CD14-positive monocyte (primary cell): ENCODE measurements around the gene CIPC. TPM values are rescaled to one million over a fixed set of nuclear protein-coding genes. Genes with fewer than 3 reads are reported as not detected.
A peak's percentile ranks its signal among the peaks of the same experiment; 100 is the strongest.

Experiments used
- DNase-seq, 3 donors: peaks; one replicate each; pipeline ENCODE4 v3.0.0-alpha.2; 2011 to 2022
- H2AFZ ChIP-seq: 2 replicates; pipeline ENCODE4 v1.6.0; 2012; ENCODE audit warnings: mild to moderate bottlenecking, low read depth, low read length, inconsistent platforms; ENCODE audit not compliant: insufficient read depth, poor library complexity, severe bottlenecking
- H3K27ac ChIP-seq, 2 donors: 1 replicate in 1 of 2; 2 replicates in 1 of 2; pipeline ENCODE4 v1.5.1; 2012 to 2013; ENCODE audit warnings: low read length in 2 of 2, control low read depth in 1 of 2, inconsistent platforms in 1 of 2, low read depth in 1 of 2, mild to moderate bottlenecking in 1 of 2
- H3K27me3 ChIP-seq, 2 donors: one replicate each; pipeline versions ENCODE4 v1.6.0 to v1.6.1; 2011 to 2013; ENCODE audit warnings: low read length in 2 of 2; ENCODE audit not compliant: control insufficient read depth in 2 of 2, insufficient read depth in 2 of 2
- H3K36me3 ChIP-seq, 2 donors: replicated peaks in 1 of 2; 1 replicate in 1 of 2; 2 replicates in 1 of 2; pipeline versions ENCODE4 v1.5.1 to v1.6.1; 2012 to 2013; ENCODE audit warnings: low read length in 2 of 2, control low read depth in 1 of 2, inconsistent platforms in 1 of 2, mild to moderate bottlenecking in 1 of 2; ENCODE audit not compliant: insufficient read depth in 2 of 2, control insufficient read depth in 1 of 2
- H3K4me1 ChIP-seq, 2 donors: 1 replicate in 1 of 2; 2 replicates in 1 of 2; pipeline versions ENCODE4 v1.5.1 to v1.6.1; 2012 to 2013; ENCODE audit warnings: low read length in 2 of 2, control low read depth in 1 of 2, inconsistent platforms in 1 of 2, mild to moderate bottlenecking in 1 of 2, moderate library complexity in 1 of 2; ENCODE audit not compliant: insufficient read depth in 2 of 2, control insufficient read depth in 1 of 2
- H3K4me2 ChIP-seq: replicated peaks from 2 replicates; pipeline ENCODE3; 2012; ENCODE audit warnings: low read length, moderate library complexity, mild to moderate bottlenecking; ENCODE audit not compliant: poor library complexity, severe bottlenecking; ENCODE audit errors: extremely low read depth
- H3K4me3 ChIP-seq, 3 experiments: fragments of 200-600 bp in 1 of 3; sonication (generic) in 1 of 3; replicated peaks in 1 of 3; 1 replicate in 2 of 3; 2 replicates in 1 of 3; pipeline ENCODE4 v1.5.1; 2011 to 2013; ENCODE audit warnings: low read length in 3 of 3, mild to moderate bottlenecking in 3 of 3, control low read depth in 2 of 3, low read depth in 2 of 3, inconsistent platforms in 1 of 3, moderate library complexity in 1 of 3
- H3K79me2 ChIP-seq: 2 replicates; pipeline ENCODE4 v1.6.0; 2012; ENCODE audit warnings: mild to moderate bottlenecking, control low read depth, inconsistent platforms, low read length, moderate library complexity; ENCODE audit not compliant: insufficient read depth
- H3K9ac ChIP-seq: 2 replicates; pipeline ENCODE4 v1.6.0; 2017; ENCODE audit warnings: low read length, mild to moderate bottlenecking; ENCODE audit not compliant: insufficient read depth, poor library complexity, severe bottlenecking
- H3K9me3 ChIP-seq, 2 donors: replicated peaks in 1 of 2; 1 replicate in 1 of 2; 2 replicates in 1 of 2; pipeline versions ENCODE4 v1.5.1 to v1.6.1; 2012 to 2013; ENCODE audit warnings: low read length in 2 of 2, control low read depth in 1 of 2; ENCODE audit not compliant: control insufficient read depth in 1 of 2, insufficient read depth in 1 of 2
- H4K20me1 ChIP-seq: 2 replicates; pipeline ENCODE4 v1.6.0; 2012; ENCODE audit warnings: mild to moderate bottlenecking, low read length, control low read depth, moderate library complexity; ENCODE audit not compliant: insufficient read depth
- H3K27ac Mint-ChIP-seq, 7 donors: one replicate each; pipeline ENCODE4 v1.8.0; 2020; ENCODE audit warnings: mild to moderate bottlenecking in 7 of 7, mixed read lengths in 7 of 7, moderate library complexity in 6 of 7, inconsistent platforms in 2 of 7
- H3K27me3 Mint-ChIP-seq, 3 donors: one replicate each; pipeline ENCODE4 v1.8.0; 2021 to 2022; ENCODE audit warnings: low read depth in 3 of 3, mild to moderate bottlenecking in 3 of 3, mixed read lengths in 3 of 3, moderate library complexity in 3 of 3, inconsistent platforms in 1 of 3
- H3K36me3 Mint-ChIP-seq, 2 donors: one replicate each; pipeline ENCODE4 v1.8.0; 2020; ENCODE audit warnings: mixed read lengths in 2 of 2, inconsistent platforms in 1 of 2, mild to moderate bottlenecking in 1 of 2
- H3K4me1 Mint-ChIP-seq: one replicate; pipeline ENCODE4 v1.8.0; 2020; ENCODE audit warnings: mild to moderate bottlenecking, mixed read lengths
- H3K4me3 Mint-ChIP-seq, 2 donors: one replicate each; pipeline ENCODE4 v1.8.0; 2020; ENCODE audit warnings: mild to moderate bottlenecking in 2 of 2, mixed read lengths in 2 of 2, moderate library complexity in 1 of 2
- H3K9me3 Mint-ChIP-seq, 7 donors: one replicate each; pipeline ENCODE4 v1.8.0; 2020 to 2022; ENCODE audit warnings: mixed read lengths in 7 of 7, mild to moderate bottlenecking in 6 of 7, moderate library complexity in 6 of 7, inconsistent platforms in 2 of 7
- WGBS: methylation state at CpG from one replicate; pipeline ENCODE4 v1.1.5; 2013; ENCODE audit warnings: missing lambda C conversion rate; ENCODE audit not compliant: insufficient coverage; 5-methylcytosine and 5-hydroxymethylcytosine counted together
- intact Hi-C, 2 donors: fragments of 100-400 bp; cut with micrococcal nuclease; formaldehyde crosslinking; loops; one replicate each; pipeline versions ENCODE4 v1.15.0 to v1.15.1; 2023
- polyA minus RNA-seq: library from RNA; depleted of rRNA, polyadenylated mRNA; stranded (reverse); fragments of >200 nt; gene quantifications from 2 replicates; pipeline ENCODE4 v1.2.3, GENCODE V29; 2012
- polyA plus RNA-seq, 3 donors: library from polyadenylated mRNA; depleted of rRNA in 1 of 3; unstranded in 2 of 3; stranded (reverse) in 1 of 3; fragments of 300-500 nt in 2 of 3; fragments of >200 nt in 1 of 3; fragmentation: Illumina TruSeq in 2 of 3; gene quantifications; 1 replicate in 2 of 3; 2 replicates in 1 of 3; pipeline ENCODE4 v1.2.3, GENCODE V29; 2012 to 2021
- total RNA-seq, 12 experiments: library from RNA in 1 of 12; stranded (reverse) in 1 of 12; fragments of 120-200 nt in 1 of 12; gene quantifications; one replicate each; pipeline ENCODE4 v1.2.4 and lab custom pipeline; 2013 to 2026; ENCODE audit warnings: mixed read lengths in 6 of 12, inconsistent platforms in 1 of 12
- TF ChIP-seq, protein P1 (sequence below): fragments of 200-600 bp; IDR thresholded peaks from one replicate; pipeline ENCODE4 v1.8.0; 2022; ENCODE audit warnings: antibody characterized with exemption, mild to moderate bottlenecking

The CIPC gene, protein sequence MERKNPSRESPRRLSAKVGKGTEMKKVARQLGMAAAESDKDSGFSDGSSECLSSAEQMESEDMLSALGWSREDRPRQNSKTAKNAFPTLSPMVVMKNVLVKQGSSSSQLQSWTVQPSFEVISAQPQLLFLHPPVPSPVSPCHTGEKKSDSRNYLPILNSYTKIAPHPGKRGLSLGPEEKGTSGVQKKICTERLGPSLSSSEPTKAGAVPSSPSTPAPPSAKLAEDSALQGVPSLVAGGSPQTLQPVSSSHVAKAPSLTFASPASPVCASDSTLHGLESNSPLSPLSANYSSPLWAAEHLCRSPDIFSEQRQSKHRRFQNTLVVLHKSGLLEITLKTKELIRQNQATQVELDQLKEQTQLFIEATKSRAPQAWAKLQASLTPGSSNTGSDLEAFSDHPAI
- total RNA-seq (2013) = 10.4 TPM
- polyA plus RNA-seq = 10 to 100 TPM in 1 of 3 donors, 1 to 10 TPM in 2; 4.4 to 11.2 (median 7.0) TPM
- polyA minus RNA-seq = 6.4 and 10.2 TPM in 2 replicates
- total RNA-seq (lab: John Stamatoyannopoulos, UW) = 1.9 to 23.7 (median 15.2) reads per million in 11 experiments

GRCh38 chr14:77097700-77098528, at the start of gene CIPC:
Gene CIPC, plus strand, starts transcription at chr14:77098258. Its CDS starts 7,451 bp downstream, at chr14:77105709.
- H3K9ac ChIP-seq = peak within 1 kb of the TSS; percentile 89
- H3K4me3 Mint-ChIP-seq = peak within 1 kb of the TSS; percentile 87 to 94
- peaks cover 28% of the 10 kb centered on the region for H3K4me1 Mint-ChIP-seq
- intact Hi-C loops = loop anchor here (5.0 to 10.0 kb wide), 4 partner anchors 136 to 386 kb away; no protein-coding TSS in a partner anchor
- H3K79me2 ChIP-seq = peaks cover 9% of the 10 kb centered on the region
- WGBS = under 1% methylated on average over 87 of the region's 87 CpGs
- H3K9me3 Mint-ChIP-seq = no peaks in the 10 kb centered on the region
- TF ChIP-seq, protein P1, sequence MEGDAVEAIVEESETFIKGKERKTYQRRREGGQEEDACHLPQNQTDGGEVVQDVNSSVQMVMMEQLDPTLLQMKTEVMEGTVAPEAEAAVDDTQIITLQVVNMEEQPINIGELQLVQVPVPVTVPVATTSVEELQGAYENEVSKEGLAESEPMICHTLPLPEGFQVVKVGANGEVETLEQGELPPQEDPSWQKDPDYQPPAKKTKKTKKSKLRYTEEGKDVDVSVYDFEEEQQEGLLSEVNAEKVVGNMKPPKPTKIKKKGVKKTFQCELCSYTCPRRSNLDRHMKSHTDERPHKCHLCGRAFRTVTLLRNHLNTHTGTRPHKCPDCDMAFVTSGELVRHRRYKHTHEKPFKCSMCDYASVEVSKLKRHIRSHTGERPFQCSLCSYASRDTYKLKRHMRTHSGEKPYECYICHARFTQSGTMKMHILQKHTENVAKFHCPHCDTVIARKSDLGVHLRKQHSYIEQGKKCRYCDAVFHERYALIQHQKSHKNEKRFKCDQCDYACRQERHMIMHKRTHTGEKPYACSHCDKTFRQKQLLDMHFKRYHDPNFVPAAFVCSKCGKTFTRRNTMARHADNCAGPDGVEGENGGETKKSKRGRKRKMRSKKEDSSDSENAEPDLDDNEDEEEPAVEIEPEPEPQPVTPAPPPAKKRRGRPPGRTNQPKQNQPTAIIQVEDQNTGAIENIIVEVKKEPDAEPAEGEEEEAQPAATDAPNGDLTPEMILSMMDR = no peak
- H2AFZ ChIP-seq = peak within 1 kb of the TSS; percentile 95
- H4K20me1 ChIP-seq = no peaks in the 10 kb centered on the region
- DNase-seq = peak; percentile 99 to 100 (median 99)
- H3K27me3 ChIP-seq = no peaks in the 10 kb centered on the region
- peak within 1 kb of the TSS; percentile 94 to 98 (median 97) for H3K27ac Mint-ChIP-seq
- H3K9me3 ChIP-seq = no peaks in the 10 kb centered on the region
- H3K27ac ChIP-seq = peak within 1 kb of the TSS; percentile 90 to 96
- H3K4me3 ChIP-seq = peak within 1 kb of the TSS; percentile 61 to 91 (median 64)
- H3K27me3 Mint-ChIP-seq = peaks cover 0 to 2% (median 1%) of the 10 kb centered on the region in 3 donors
- H3K4me1 ChIP-seq = peaks cover 24 to 29% of the 10 kb centered on the region in 2 donors
- H3K36me3 Mint-ChIP-seq = no peaks in the 10 kb centered on the region
- no peaks in the 10 kb centered on the region for H3K36me3 ChIP-seq
- H3K4me2 ChIP-seq = peak within 1 kb of the TSS; percentile 88

- Mint-ChIP-seq H3K4me3 (no peak overlapping the region), H3K27ac (peak overlapping the region in 3 of 7 donors; percentile 21 to 66 (median 41)), H3K27me3 (no peaks in the 10 kb centered on the region), H3K9me3 (peaks cover 0 to 6% (median 2%) of the 10 kb centered on the region in 7 donors), H3K4me1 (peaks cover 39% of the 10 kb centered on the region), H3K36me3 (no peaks in the 10 kb centered on the region)
- peaks cover 29 to 34% of the 10 kb centered on the region in 2 donors for H3K4me1 ChIP-seq
- TF ChIP-seq, protein P1 = no peak
- H3K9ac ChIP-seq = no peak overlapping the region
- H3K27me3 ChIP-seq = no peaks in the 10 kb centered on the region
- H3K27ac ChIP-seq = no peak overlapping the region
- H3K79me2 ChIP-seq = no peaks in the 10 kb centered on the region
- peaks cover 0 to 3% of the 10 kb centered on the region in 2 donors for H3K9me3 ChIP-seq
- H3K36me3 ChIP-seq = no peaks in the 10 kb centered on the region
- intact Hi-C loops = loop anchor here (5.0 kb wide), 3 partner anchors 134 to 174 kb away; no protein-coding TSS in a partner anchor
- no peak overlapping the region for H3K4me3 ChIP-seq
- no peaks in the 10 kb centered on the region for H4K20me1 ChIP-seq
- 73% methylated on average over 11 of the region's 11 CpGs for WGBS
- H3K4me2 ChIP-seq = no peak overlapping the region
- H2AFZ ChIP-seq = no peak overlapping the region
- DNase-seq = no peak
Measured at GRCh38 chr14:77051116-77051515, 46.9 kb upstream of the CIPC start.
